Activated B cell treated with CpG ODN at 0.5 μM for 24 hours (primary cell): ENCODE data around the gene PLBD1. TPM values are rescaled to one million over a fixed set of nuclear protein-coding genes. Genes with fewer than 3 reads are reported as not detected.

ENCODE experiments used
- ATAC-seq: fragments of 200-7000 bp; cut with Tn5 transposase; one replicate; pipeline ENCODE4 v1.10.0; 2021; ENCODE audit warnings: low read depth, mild to moderate bottlenecking, moderate library complexity
- CTCF ChIA-PET: fragments of 350-600 bp; sonication (Branson Sonifier 250); formaldehyde crosslinking; loops from one replicate; lab custom pipeline; 2021; ENCODE audit warnings: antibody characterized with exemption; lab: Charles Lee
- POLR2A ChIA-PET: fragments of 350-600 bp; sonication (Branson Sonifier 250); formaldehyde crosslinking; loops from one replicate; lab custom pipeline; 2021; ENCODE audit warnings: antibody characterized with exemption; lab: Charles Lee
- DNase-seq: peaks from one replicate; pipeline ENCODE4 v3.0.0; 2022
- H3K27ac Mint-ChIP-seq: one replicate; pipeline ENCODE4 v1.8.0; 2020; ENCODE audit warnings: mixed read lengths
- H3K27me3 Mint-ChIP-seq: one replicate; pipeline ENCODE4 v1.8.0; 2021; ENCODE audit warnings: mixed read lengths
- H3K36me3 Mint-ChIP-seq: one replicate; pipeline ENCODE4 v1.8.0; 2021; ENCODE audit warnings: low read depth, mixed read lengths
- H3K4me1 Mint-ChIP-seq: one replicate; pipeline ENCODE4 v1.8.0; 2021; ENCODE audit warnings: mixed read lengths
- H3K4me3 Mint-ChIP-seq: one replicate; pipeline ENCODE4 v1.8.0; 2020; ENCODE audit warnings: mild to moderate bottlenecking, mixed read lengths
- H3K9me3 Mint-ChIP-seq: one replicate; pipeline ENCODE4 v1.8.0; 2020; ENCODE audit warnings: mixed read lengths
- CTCF ChIP-seq: fragments of 200-600 bp; IDR thresholded peaks from one replicate; pipeline ENCODE4 v1.8.0; 2022; ENCODE audit warnings: antibody characterized with exemption, mild to moderate bottlenecking
- intact Hi-C: fragments of 100-400 bp; cut with micrococcal nuclease; formaldehyde crosslinking; loops from one replicate; pipeline ENCODE4 v1.15.1; 2024
- total RNA-seq: library from RNA; stranded (reverse); gene quantifications from 2 replicates; pipeline ENCODE4 v1.2.3, GENCODE V29; 2022

The PLBD1 gene
- total RNA-seq, 1 donor from 2014 or later = 0.33 TPM

DNA sequence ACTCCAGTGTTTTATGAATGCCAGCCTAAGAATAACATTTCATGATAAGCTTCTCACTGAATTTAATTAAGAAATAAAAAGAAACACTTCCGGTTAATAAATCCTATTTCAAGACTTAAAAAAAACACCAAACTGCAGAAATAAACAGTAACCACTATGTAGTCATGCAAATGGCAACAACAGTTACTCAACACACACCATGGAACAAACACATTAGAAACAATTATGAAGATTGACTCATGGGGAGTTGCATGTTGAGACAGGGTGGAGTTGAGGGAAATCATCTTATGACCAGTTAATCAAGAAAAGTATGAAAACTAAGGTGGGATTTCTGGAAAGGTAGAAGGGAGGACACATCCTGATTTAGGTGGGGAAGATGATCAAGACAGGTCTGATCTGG lies 52.7 kb downstream of the PLBD1 start:
- no peak for ATAC-seq
- ChIA-PET CTCF (interaction anchor here (0.9 to 2.9 kb wide), 4 partner anchors 104 to 202 kb away, joined by 3 to 15 read pairs (median 4); no protein-coding TSS in a partner anchor), POLR2A (interaction anchor here (0.7 kb wide), 1 partner anchor 266 kb away, joined by 3 read pairs; no protein-coding TSS in a partner anchor)
- TF ChIP-seq CTCF = no peak
- H3K27me3 Mint-ChIP-seq = no peaks in the 10 kb centered on the region
- H3K4me1 Mint-ChIP-seq = no peaks in the 10 kb centered on the region
- no peak for DNase-seq
- H3K9me3 Mint-ChIP-seq = peaks cover 3% of the 10 kb centered on the region
- H3K27ac Mint-ChIP-seq = no peak overlapping the region
- no peaks in the 10 kb centered on the region for H3K36me3 Mint-ChIP-seq
- intact Hi-C loops = loop anchor here (1.0 kb wide), 3 partner anchors 104 to 202 kb away; no protein-coding TSS in a partner anchor
- no peak overlapping the region for H3K4me3 Mint-ChIP-seq

DNA sequence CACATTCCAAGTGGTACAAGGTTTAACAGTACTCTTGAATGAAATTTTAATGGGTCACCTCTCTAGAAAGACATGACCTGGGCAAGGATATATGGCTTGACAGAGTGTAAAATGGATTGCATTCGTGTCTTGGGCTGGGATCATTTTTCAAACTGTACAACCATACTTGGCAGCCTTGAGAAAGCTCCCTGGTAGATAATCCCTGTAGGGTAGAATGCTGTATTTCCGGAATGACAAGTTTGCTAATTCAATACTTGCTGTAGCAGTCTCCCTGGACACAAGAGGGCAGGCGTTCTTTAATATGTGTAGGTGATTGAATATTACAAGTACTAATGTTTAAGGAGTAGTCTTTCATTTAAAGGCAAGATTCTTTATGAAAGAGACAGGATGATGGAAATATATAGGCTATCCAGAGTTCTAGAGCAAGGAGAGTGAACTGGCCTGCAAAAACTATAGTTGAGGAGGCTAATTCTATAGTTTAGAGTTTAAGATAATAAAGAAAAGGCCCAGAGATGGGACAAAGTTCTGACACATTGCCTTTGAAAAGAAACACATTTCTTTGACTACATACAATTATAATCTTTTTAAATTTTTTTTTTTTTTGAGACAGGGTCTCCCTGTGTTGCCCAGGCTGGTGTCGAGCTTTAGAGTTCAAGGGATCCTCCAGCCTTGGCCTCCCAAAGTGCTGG lies 53.4 kb downstream of the PLBD1 start:
- CTCF ChIA-PET = interaction anchor here (0.6 to 2.9 kb wide), 8 partner anchors 99 to 493 kb away, joined by 3 to 15 read pairs (median 3); no protein-coding TSS in a partner anchor

DNA sequence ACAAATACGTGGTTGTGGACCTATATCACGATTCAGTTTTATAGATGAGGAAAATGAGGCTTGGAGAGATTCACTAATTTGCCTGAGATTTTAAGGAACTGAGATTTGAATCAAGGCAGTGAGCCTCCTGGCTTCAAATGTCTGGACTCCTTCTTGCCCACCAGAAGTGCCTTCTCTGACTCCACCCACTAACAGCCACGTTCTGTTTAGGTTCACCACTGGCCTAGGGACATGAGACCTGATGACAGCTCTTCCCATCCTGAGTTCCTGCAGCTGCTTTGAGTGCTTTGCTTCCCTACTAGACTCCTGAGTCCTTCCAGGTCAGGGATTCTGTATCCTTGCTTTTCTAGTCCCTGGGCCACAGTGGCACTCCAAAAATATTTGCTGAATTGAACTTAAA lies 57.1 kb downstream of the PLBD1 start:
- Mint-ChIP-seq H3K27me3 (no peaks in the 10 kb centered on the region), H3K27ac (no peak overlapping the region), H3K9me3 (no peaks in the 10 kb centered on the region), H3K4me3 (no peak overlapping the region), H3K4me1 (no peaks in the 10 kb centered on the region), H3K36me3 (peaks cover 2% of the 10 kb centered on the region)
- no peak for TF ChIP-seq CTCF
- ATAC-seq (no peak), DNase-seq (no peak)
- ChIA-PET CTCF (no interaction called here), POLR2A (no interaction called here)
- intact Hi-C loops = loop anchor here (2.0 kb wide), 1 partner anchor 272 kb away; no protein-coding TSS in a partner anchor

More for the DNA sequence above, 53.4 kb downstream of the PLBD1 start:
- POLR2A ChIA-PET = interaction anchor here (0.6 to 0.7 kb wide), 2 partner anchors 151 to 265 kb away, joined by 3 read pairs; no protein-coding TSS in a partner anchor
- no peak for ATAC-seq
- H3K9me3 Mint-ChIP-seq = no peaks in the 10 kb centered on the region
- no peak overlapping the region for H3K4me3 Mint-ChIP-seq
- DNase-seq = no peak
- no peaks in the 10 kb centered on the region for H3K36me3 Mint-ChIP-seq
- intact Hi-C loops = loop anchor here (1.0 kb wide), 3 partner anchors 105 to 203 kb away; no protein-coding TSS in a partner anchor
- TF ChIP-seq CTCF = no peak
- no peak overlapping the region for H3K27ac Mint-ChIP-seq
- no peaks in the 10 kb centered on the region for H3K4me1 Mint-ChIP-seq
- H3K27me3 Mint-ChIP-seq = no peaks in the 10 kb centered on the region

- ChIA-PET POLR2A (interaction anchor here (0.6 to 0.7 kb wide), 2 partner anchors 111 to 264 kb away, joined by 3 to 4 read pairs; no protein-coding TSS in a partner anchor), CTCF (interaction anchor here (0.6 kb wide), 1 partner anchor 320 kb away, joined by 3 read pairs; no protein-coding TSS in a partner anchor)
- ATAC-seq = no peak
- H3K4me3 Mint-ChIP-seq = no peak overlapping the region
- intact Hi-C loops = no loop called here
- no peak overlapping the region for H3K27ac Mint-ChIP-seq
- no peak for TF ChIP-seq CTCF
- no peaks in the 10 kb centered on the region for H3K9me3 Mint-ChIP-seq
- no peaks in the 10 kb centered on the region for H3K27me3 Mint-ChIP-seq
- no peaks in the 10 kb centered on the region for H3K4me1 Mint-ChIP-seq
- no peak for DNase-seq
- H3K36me3 Mint-ChIP-seq = peaks cover 37% of the 10 kb centered on the region
These were observed 61.8 kb downstream of the PLBD1 start for GRCh38 chr12:14505626-14506596.
